DND-41 (cell line): ENCODE measurements around the gene CHPF.

Experiments
- ATAC-seq: fragments of 200-7000 bp; cut with Tn5 transposase; 3 replicates; pipeline ENCODE4 v1.9.1; 2021; ENCODE audit warnings: low read depth; ENCODE audit not compliant: insufficient read depth
- DNase-seq: peaks from one replicate; pipeline ENCODE4 v3.0.0-alpha.2; 2020
- H2AFZ ChIP-seq: 2 replicates; pipeline ENCODE4 v1.6.0; 2012; ENCODE audit warnings: low read depth, low read length
- H3K27ac ChIP-seq: 2 replicates; pipeline ENCODE4 v1.5.1; 2012; ENCODE audit warnings: low read length, inconsistent platforms
- H3K27me3 ChIP-seq: fragments of 200-600 bp; sonication (generic); 2 replicates; pipeline ENCODE4 v1.6.0; 2012; ENCODE audit warnings: low read length, mild to moderate bottlenecking, inconsistent platforms; ENCODE audit not compliant: insufficient read depth, poor library complexity
- H3K36me3 ChIP-seq: 2 replicates; pipeline ENCODE4 v1.5.1; 2012; ENCODE audit warnings: low read length, inconsistent platforms; ENCODE audit not compliant: insufficient read depth
- H3K4me1 ChIP-seq: 2 replicates; pipeline ENCODE4 v1.5.1; 2012; ENCODE audit warnings: mild to moderate bottlenecking, low read length; ENCODE audit not compliant: insufficient read depth
- H3K4me2 ChIP-seq: 2 replicates; pipeline ENCODE4 v1.6.0; 2012; ENCODE audit warnings: mild to moderate bottlenecking, moderate library complexity, low read length, inconsistent platforms; ENCODE audit not compliant: insufficient read depth
- H3K4me3 ChIP-seq, 2 experiments: fragments of 200-600 bp in 1 of 2; shearing (Covaris generic) in 1 of 2; 2 replicates each; pipeline ENCODE4 v1.5.1; 2012 to 2016; ENCODE audit warnings: inconsistent platforms in 2 of 2, low read length in 2 of 2, mild to moderate bottlenecking in 2 of 2, low read depth in 1 of 2, moderate library complexity in 1 of 2
- H3K79me2 ChIP-seq: 2 replicates; pipeline ENCODE4 v1.6.0; 2012; ENCODE audit warnings: low read length, inconsistent platforms; ENCODE audit not compliant: insufficient read depth
- H3K9ac ChIP-seq: 2 replicates; pipeline ENCODE4 v1.6.0; 2012; ENCODE audit warnings: low read depth, mild to moderate bottlenecking, inconsistent platforms, low read length, moderate library complexity
- H3K9me3 ChIP-seq: 2 replicates; pipeline ENCODE4 v1.5.1; 2012; ENCODE audit warnings: low read length, moderate library complexity, mild to moderate bottlenecking, inconsistent platforms; ENCODE audit not compliant: insufficient read depth, severe bottlenecking
- H4K20me1 ChIP-seq: 2 replicates; pipeline ENCODE4 v1.6.0; 2012; ENCODE audit warnings: low read length; ENCODE audit not compliant: insufficient read depth
- EZH2 ChIP-seq: IDR thresholded peaks from 3 replicates; pipeline ENCODE4 v1.6.1; 2012; ENCODE audit warnings: borderline replicate concordance, low read depth, mild to moderate bottlenecking, moderate library complexity, low read length, inconsistent platforms; ENCODE audit not compliant: severe bottlenecking
- TF ChIP-seq, protein P1 (sequence below): IDR thresholded peaks from 2 replicates; pipeline ENCODE4 v1.5.1; 2012; ENCODE audit warnings: borderline replicate concordance, low read length, moderate library complexity, mild to moderate bottlenecking; ENCODE audit not compliant: poor library complexity, severe bottlenecking; ENCODE audit errors: extremely low read depth

CHPF gene

DNA sequence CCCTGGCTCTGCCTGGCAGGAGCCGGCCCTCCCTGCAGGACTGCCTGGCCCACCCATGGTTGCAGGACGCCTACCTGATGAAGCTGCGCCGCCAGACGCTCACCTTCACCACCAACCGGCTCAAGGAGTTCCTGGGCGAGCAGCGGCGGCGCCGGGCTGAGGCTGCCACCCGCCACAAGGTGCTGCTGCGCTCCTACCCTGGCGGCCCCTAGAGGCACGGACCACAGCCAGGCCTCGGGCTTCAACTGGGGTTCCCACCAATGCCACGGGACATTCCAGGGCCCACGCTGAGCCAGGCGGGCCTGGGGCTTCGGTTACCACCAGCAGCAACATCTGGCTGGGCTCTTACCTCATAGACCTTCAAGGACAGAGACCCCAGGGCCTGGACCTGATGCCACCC lies 51.0 kb downstream of the CHPF start:
- DNase-seq (no peak), ATAC-seq (no peak)
- H3K79me2 ChIP-seq: no peaks in the 10 kb centered on the region
- TF ChIP-seq, protein P1, sequence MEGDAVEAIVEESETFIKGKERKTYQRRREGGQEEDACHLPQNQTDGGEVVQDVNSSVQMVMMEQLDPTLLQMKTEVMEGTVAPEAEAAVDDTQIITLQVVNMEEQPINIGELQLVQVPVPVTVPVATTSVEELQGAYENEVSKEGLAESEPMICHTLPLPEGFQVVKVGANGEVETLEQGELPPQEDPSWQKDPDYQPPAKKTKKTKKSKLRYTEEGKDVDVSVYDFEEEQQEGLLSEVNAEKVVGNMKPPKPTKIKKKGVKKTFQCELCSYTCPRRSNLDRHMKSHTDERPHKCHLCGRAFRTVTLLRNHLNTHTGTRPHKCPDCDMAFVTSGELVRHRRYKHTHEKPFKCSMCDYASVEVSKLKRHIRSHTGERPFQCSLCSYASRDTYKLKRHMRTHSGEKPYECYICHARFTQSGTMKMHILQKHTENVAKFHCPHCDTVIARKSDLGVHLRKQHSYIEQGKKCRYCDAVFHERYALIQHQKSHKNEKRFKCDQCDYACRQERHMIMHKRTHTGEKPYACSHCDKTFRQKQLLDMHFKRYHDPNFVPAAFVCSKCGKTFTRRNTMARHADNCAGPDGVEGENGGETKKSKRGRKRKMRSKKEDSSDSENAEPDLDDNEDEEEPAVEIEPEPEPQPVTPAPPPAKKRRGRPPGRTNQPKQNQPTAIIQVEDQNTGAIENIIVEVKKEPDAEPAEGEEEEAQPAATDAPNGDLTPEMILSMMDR: no peak
- TF ChIP-seq EZH2: no peak
- peaks cover 2% of the 10 kb centered on the region for H3K27me3 ChIP-seq
- no peaks in the 10 kb centered on the region for H3K9me3 ChIP-seq
- H3K27ac ChIP-seq: no peak overlapping the region
- H2AFZ ChIP-seq: no peak overlapping the region
- H3K4me1 ChIP-seq: peaks cover 4% of the 10 kb centered on the region
- no peak overlapping the region for H3K4me3 ChIP-seq
- H3K4me2 ChIP-seq: no peak overlapping the region
- no peak overlapping the region for H3K9ac ChIP-seq
- no peaks in the 10 kb centered on the region for H3K36me3 ChIP-seq
- H4K20me1 ChIP-seq: no peaks in the 10 kb centered on the region; the same call in none of the 2 replicates

DNA sequence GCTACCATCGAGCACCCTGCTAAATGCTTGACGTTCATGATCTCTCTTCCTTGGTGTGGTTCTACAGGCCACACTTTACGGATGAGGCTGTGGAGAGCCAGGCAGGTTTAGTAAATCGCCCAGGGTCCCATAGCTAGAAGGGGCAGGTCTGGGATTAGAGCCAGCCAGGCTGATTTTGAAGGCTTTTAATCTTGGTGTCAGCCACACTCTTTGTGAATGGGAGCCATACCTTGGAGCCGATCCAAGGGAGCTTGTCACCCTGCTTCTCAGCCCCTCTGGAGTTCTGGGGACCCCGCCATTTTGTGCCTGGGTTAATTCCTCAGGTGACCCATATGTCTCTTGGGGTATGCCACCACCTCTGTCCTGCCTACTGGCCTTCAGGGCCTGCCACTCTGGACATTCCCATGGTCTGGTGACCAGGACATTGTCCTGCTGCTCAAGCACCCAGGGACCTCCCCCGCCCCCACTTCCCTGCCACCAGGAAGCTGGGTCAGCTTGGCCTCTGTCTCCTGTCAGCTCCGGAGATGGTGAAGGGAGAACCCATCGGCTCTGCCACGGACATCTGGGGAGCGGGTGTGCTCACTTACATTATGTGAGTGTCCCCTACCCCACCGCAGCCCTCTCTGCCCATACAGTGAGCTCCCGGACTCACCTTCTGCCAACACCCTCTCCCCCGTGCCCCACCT lies 52.2 kb downstream of the CHPF start:
- Histone ChIP-seq H4K20me1 (no peaks in the 10 kb centered on the region; the same call in none of the 2 replicates), H3K27me3 (peaks cover 2% of the 10 kb centered on the region), H3K4me3 (no peak overlapping the region), H3K9ac (no peak overlapping the region), H3K4me1 (peaks cover 3% of the 10 kb centered on the region; the same call in 1 of the 2 replicates), H3K79me2 (no peaks in the 10 kb centered on the region), H3K4me2 (no peak overlapping the region), H2AFZ (no peak overlapping the region), H3K36me3 (no peaks in the 10 kb centered on the region), H3K9me3 (no peaks in the 10 kb centered on the region), H3K27ac (no peak overlapping the region)
- DNase-seq (no peak), ATAC-seq (no peak)
- no peak for TF ChIP-seq EZH2
- TF ChIP-seq, protein P1: no peak

DNA sequence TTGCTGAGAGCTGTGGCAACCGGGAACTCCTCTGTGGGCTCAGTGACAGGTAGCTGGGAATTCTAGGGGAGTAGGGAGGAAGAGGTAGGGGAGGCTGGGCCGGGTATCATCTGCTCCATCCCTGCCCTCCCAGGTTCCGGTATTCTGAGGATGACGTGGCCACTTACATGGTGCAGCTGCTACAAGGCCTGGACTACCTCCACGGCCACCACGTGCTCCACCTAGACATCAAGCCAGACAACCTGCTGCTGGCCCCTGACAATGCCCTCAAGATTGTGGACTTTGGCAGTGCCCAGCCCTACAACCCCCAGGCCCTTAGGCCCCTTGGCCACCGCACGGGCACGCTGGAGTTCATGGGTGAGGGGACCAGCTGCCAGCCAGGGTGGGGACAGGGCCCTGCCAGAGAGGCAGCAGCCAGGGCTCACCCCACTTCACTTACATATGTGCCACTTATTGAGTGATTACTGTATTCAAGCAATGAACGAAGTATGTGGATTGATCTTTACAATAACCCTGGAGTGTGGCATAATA lies 52.9 kb downstream of the CHPF start:
- TF ChIP-seq, protein P1: no peak
- no peak for TF ChIP-seq EZH2
- Histone ChIP-seq H3K27me3 (peaks cover 2% of the 10 kb centered on the region), H2AFZ (no peak overlapping the region), H4K20me1 (no peaks in the 10 kb centered on the region; the same call in none of the 2 replicates), H3K9ac (no peak overlapping the region), H3K9me3 (no peaks in the 10 kb centered on the region), H3K4me3 (no peak overlapping the region), H3K27ac (no peak overlapping the region), H3K79me2 (no peaks in the 10 kb centered on the region), H3K4me2 (no peak overlapping the region), H3K4me1 (peaks cover 3% of the 10 kb centered on the region; the same call in 1 of the 2 replicates), H3K36me3 (no peaks in the 10 kb centered on the region)
- DNase-seq (no peak), ATAC-seq (no peak)
